Measurements from ENCODE around the gene GANC. TPM values are rescaled to one million over a fixed set of nuclear protein-coding genes. Genes with fewer than 3 reads are reported as not detected.

GANC gene
- total and polyA plus RNA-seq, 9 of the 15 experiments (the other 6 are each of a cell fraction or from before 2014, with no cell fraction given) = 10.9 to 19.0 (median 14.5) TPM

- TF ChIP-seq GTF2F1 (IDR thresholded peaks at IDR 0.05; ENCODE audit: low read depth, low read length) (peak; percentile 43; the same call in 1 of the 2 replicates), ETS1 (conservative IDR thresholded peaks at IDR 0.05; ENCODE audit: control insufficient read depth, low read depth, low read length) (peak; percentile 60; the same call in 1 of the 2 replicates), ZNF639 (CRISPR knock-in tag; conservative IDR thresholded peaks at IDR 0.05 in 1 of 2, IDR thresholded peaks at IDR 0.05 in 1 of 2) (peak in 1 of 2 experiments; percentile 82; a peak in 2 of 4 replicates), ZNF512 (tag; IDR thresholded peaks at IDR 0.05) (no peak), NR2C2 (CRISPR knock-in tag; IDR thresholded peaks at IDR 0.05) (peak; percentile 37; the same call in 1 of the 2 replicates), NR2C2 (tag; IDR thresholded peaks at IDR 0.05) (peak; percentile 91), PTRF (tag; IDR thresholded peaks at IDR 0.05) (no peak), ZBTB49 (CRISPR knock-in tag; IDR thresholded peaks at IDR 0.05; ENCODE audit: borderline replicate concordance) (no peak), RBBP5 (IDR thresholded peaks at IDR 0.05; ENCODE audit: borderline replicate concordance, insufficient read depth, low read length, poor library complexity, severe bottlenecking) (peak; percentile 90), ZNF124 (CRISPR knock-in tag; IDR thresholded peaks at IDR 0.05) (no peak), SRF (CRISPR knock-in tag; IDR thresholded peaks at IDR 0.05) (peak in 1 of 2 experiments; percentile 87; a peak in 1 of 4 replicates), ZNF12 (CRISPR knock-in tag; IDR thresholded peaks at IDR 0.05) (no peak)
- TF ChIP-seq, protein P1, sequence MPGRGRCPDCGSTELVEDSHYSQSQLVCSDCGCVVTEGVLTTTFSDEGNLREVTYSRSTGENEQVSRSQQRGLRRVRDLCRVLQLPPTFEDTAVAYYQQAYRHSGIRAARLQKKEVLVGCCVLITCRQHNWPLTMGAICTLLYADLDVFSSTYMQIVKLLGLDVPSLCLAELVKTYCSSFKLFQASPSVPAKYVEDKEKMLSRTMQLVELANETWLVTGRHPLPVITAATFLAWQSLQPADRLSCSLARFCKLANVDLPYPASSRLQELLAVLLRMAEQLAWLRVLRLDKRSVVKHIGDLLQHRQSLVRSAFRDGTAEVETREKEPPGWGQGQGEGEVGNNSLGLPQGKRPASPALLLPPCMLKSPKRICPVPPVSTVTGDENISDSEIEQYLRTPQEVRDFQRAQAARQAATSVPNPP (IDR thresholded peaks at IDR 0.05; ENCODE audit: borderline replicate concordance, insufficient read depth, insufficient read length) = no peak
These were observed at the start of gene GANC, which contains the start of gene TMEM87A (continued) for GRCh38 chr15:42272939-42273899.
